Peyer's patch (tissue), 4 donors: ENCODE results near the gene PLEKHM3.

ENCODE experiments used
- POLR2A ChIP-seq, 2 donors: fragments of 450-650 bp; IDR thresholded peaks; one replicate each; pipeline ENCODE4 v1.5.1; 2017; ENCODE audit warnings: antibody characterized with exemption in 2 of 2, mild to moderate bottlenecking in 2 of 2, moderate library complexity in 2 of 2
- TF ChIP-seq, protein P1 (sequence below), 6 experiments: fragments of 450-650 bp in 4 of 6; fragments of 200-600 bp in 2 of 6; sonication (generic) in 1 of 6; IDR thresholded peaks; one replicate each; pipeline ENCODE4 v1.5.1; 2017 to 2019; ENCODE audit warnings: antibody characterized with exemption in 6 of 6, mild to moderate bottlenecking in 3 of 6, moderate library complexity in 1 of 6

DNA sequence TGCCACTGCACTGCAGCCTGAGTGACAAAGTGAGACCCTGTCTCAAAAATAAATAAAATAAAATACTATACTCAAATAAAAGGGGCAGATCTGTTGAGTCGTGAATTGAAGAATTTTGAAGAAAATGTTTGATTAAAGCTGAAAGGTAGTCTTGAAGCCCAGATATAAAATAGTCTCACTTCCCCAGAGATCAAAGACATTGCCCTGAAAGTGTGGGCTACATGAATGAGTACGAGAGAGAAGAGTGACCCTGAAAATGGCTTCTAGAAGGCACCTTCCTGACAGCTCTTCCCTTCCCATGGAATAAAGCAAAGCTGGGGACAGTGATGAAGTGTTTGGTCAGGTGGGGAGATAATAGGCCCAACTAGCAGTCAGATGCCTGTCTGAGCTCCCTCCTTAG is 241.8 kb downstream of the PLEKHM3 start:
- TF ChIP-seq, protein P1, sequence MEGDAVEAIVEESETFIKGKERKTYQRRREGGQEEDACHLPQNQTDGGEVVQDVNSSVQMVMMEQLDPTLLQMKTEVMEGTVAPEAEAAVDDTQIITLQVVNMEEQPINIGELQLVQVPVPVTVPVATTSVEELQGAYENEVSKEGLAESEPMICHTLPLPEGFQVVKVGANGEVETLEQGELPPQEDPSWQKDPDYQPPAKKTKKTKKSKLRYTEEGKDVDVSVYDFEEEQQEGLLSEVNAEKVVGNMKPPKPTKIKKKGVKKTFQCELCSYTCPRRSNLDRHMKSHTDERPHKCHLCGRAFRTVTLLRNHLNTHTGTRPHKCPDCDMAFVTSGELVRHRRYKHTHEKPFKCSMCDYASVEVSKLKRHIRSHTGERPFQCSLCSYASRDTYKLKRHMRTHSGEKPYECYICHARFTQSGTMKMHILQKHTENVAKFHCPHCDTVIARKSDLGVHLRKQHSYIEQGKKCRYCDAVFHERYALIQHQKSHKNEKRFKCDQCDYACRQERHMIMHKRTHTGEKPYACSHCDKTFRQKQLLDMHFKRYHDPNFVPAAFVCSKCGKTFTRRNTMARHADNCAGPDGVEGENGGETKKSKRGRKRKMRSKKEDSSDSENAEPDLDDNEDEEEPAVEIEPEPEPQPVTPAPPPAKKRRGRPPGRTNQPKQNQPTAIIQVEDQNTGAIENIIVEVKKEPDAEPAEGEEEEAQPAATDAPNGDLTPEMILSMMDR (IDR thresholded peaks at IDR 0.05), result no peak
- TF ChIP-seq POLR2A (IDR thresholded peaks at IDR 0.05), result no peak
